Activated T-cell treated with anti-CD3 and anti-CD28 coated beads, Interleukin-2, amount 50 U/mL, for 4 hours (primary cell): ENCODE measurements around the gene PDE6A. TPM values are rescaled to one million over a fixed set of nuclear protein-coding genes. Genes with fewer than 3 reads are reported as not detected.

ENCODE experiments used
- ATAC-seq, 2 donors: fragments of 200-7000 bp; cut with Tn5 transposase; one replicate each; pipeline ENCODE4 v1.10.0; 2021
- DNase-seq: peaks from one replicate; pipeline ENCODE4 v3.0.0-alpha.2; 2020
- H3K27me3 Mint-ChIP-seq: one replicate; pipeline ENCODE4 v1.8.0; 2021; ENCODE audit warnings: low read depth, mixed read lengths
- H3K36me3 Mint-ChIP-seq: one replicate; pipeline ENCODE4 v1.8.0; 2022; ENCODE audit warnings: mixed read lengths; ENCODE audit not compliant: insufficient read depth
- H3K4me1 Mint-ChIP-seq: one replicate; pipeline ENCODE4 v1.8.0; 2021; ENCODE audit warnings: low read depth, mixed read lengths
- H3K4me3 Mint-ChIP-seq: one replicate; pipeline ENCODE4 v1.8.0; 2021; ENCODE audit warnings: mild to moderate bottlenecking, moderate library complexity, mixed read lengths
- H3K9me3 Mint-ChIP-seq: one replicate; pipeline ENCODE4 v1.8.0; 2021; ENCODE audit warnings: mixed read lengths
- total RNA-seq, 3 donors: library from RNA; stranded (reverse); gene quantifications; one replicate each; pipeline ENCODE4 v1.2.1, GENCODE V29; 2021

The PDE6A gene
- total RNA-seq, 3 donors from 2014 or later = not detected

- Mint-ChIP-seq H3K27me3 (peaks cover 12% of the 10 kb centered on the region), H3K36me3 (no peaks in the 10 kb centered on the region), H3K4me3 (no peak overlapping the region), H3K9me3 (no peaks in the 10 kb centered on the region), H3K4me1 (peaks cover 2% of the 10 kb centered on the region)
- no peak for ATAC-seq
- no peak for DNase-seq
Observed at GRCh38 chr5:149902177-149902576, 42.4 kb downstream of the PDE6A start.

GRCh38 chr5:149901511-149901910, 43.1 kb downstream of the PDE6A start:
- H3K36me3 Mint-ChIP-seq = no peaks in the 10 kb centered on the region
- DNase-seq = no peak
- H3K27me3 Mint-ChIP-seq = peaks cover 15% of the 10 kb centered on the region
- H3K4me1 Mint-ChIP-seq = peaks cover 2% of the 10 kb centered on the region
- ATAC-seq = no peak
- H3K4me3 Mint-ChIP-seq = no peak overlapping the region
- no peaks in the 10 kb centered on the region for H3K9me3 Mint-ChIP-seq

GRCh38 chr5:149900390-149900789, 44.2 kb downstream of the PDE6A start:
- DNase-seq = no peak
- peaks cover 14% of the 10 kb centered on the region for H3K27me3 Mint-ChIP-seq
- H3K4me3 Mint-ChIP-seq = no peak overlapping the region
- no peaks in the 10 kb centered on the region for H3K9me3 Mint-ChIP-seq
- peaks cover 2% of the 10 kb centered on the region for H3K4me1 Mint-ChIP-seq
- ATAC-seq = no peak
- no peaks in the 10 kb centered on the region for H3K36me3 Mint-ChIP-seq

DNA sequence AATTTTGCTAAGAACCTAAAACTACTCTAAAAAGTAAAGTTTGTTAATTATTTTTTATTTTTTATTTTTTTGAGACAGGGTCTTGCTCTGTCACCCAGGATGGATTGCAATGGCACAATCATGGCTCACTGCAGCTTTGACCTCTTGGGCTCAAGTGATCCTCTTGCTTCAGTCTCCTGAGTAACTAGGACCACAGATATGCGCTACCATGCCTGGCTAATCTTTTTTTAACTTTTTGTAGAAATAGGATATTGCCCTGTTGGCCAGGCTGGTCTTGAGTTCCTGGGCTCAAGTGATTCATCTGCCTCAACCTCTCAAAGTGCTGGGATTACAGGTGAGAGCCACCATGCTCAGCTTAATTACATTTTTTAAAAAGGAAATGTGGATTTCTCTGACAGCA, 45.8 kb downstream of the PDE6A start:
- no peak overlapping the region for H3K4me3 Mint-ChIP-seq
- ATAC-seq (no peak), DNase-seq (no peak)
- H3K9me3 Mint-ChIP-seq = no peaks in the 10 kb centered on the region
- H3K4me1 Mint-ChIP-seq = peaks cover 2% of the 10 kb centered on the region
- H3K36me3 Mint-ChIP-seq = no peaks in the 10 kb centered on the region
- peaks cover 11% of the 10 kb centered on the region for H3K27me3 Mint-ChIP-seq

GRCh38 chr5:149895416-149896345, 48.9 kb downstream of the PDE6A start:
- Mint-ChIP-seq H3K9me3 (no peaks in the 10 kb centered on the region), H3K27me3 (peaks cover 6% of the 10 kb centered on the region), H3K4me1 (no peaks in the 10 kb centered on the region), H3K36me3 (no peaks in the 10 kb centered on the region), H3K4me3 (no peak overlapping the region)
- ATAC-seq (peak; percentile 30 to 54), DNase-seq (no peak)

DNA sequence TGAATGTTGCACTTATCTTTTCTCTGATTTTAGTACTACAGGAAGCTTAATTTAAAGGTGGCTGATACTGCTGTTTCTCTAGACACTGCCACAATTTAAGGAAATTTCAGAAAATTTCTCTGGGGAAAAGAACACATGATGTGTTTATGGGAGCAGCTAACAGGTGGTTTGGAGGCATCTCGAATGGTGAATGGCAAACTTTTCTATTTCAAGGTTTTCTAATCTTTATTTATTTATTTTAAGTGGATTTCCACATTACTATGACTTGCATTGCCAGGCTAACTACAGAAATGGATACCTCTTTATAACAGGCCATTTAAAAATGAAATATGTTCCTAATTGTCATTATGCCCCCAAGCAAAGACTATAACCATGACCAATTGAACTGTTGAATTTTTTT, 50.4 kb downstream of the PDE6A start:
- Mint-ChIP-seq H3K4me1 (no peaks in the 10 kb centered on the region), H3K4me3 (no peak overlapping the region), H3K36me3 (no peaks in the 10 kb centered on the region), H3K9me3 (no peaks in the 10 kb centered on the region), H3K27me3 (peaks cover 4% of the 10 kb centered on the region)
- no peak for ATAC-seq
- no peak for DNase-seq

- Mint-ChIP-seq H3K36me3 (no peaks in the 10 kb centered on the region), H3K9me3 (no peaks in the 10 kb centered on the region), H3K27me3 (peaks cover 4% of the 10 kb centered on the region), H3K4me1 (no peaks in the 10 kb centered on the region), H3K4me3 (no peak overlapping the region)
- ATAC-seq (no peak), DNase-seq (no peak)
Observed at GRCh38 chr5:149893403-149893931, 51.1 kb downstream of the PDE6A start.

GRCh38 chr5:149892594-149892993, 52.0 kb downstream of the PDE6A start:
- H3K9me3 Mint-ChIP-seq = no peaks in the 10 kb centered on the region
- H3K4me3 Mint-ChIP-seq = no peak overlapping the region
- H3K4me1 Mint-ChIP-seq = no peaks in the 10 kb centered on the region
- ATAC-seq = no peak
- peaks cover 6% of the 10 kb centered on the region for H3K27me3 Mint-ChIP-seq
- no peaks in the 10 kb centered on the region for H3K36me3 Mint-ChIP-seq
- no peak for DNase-seq

DNA sequence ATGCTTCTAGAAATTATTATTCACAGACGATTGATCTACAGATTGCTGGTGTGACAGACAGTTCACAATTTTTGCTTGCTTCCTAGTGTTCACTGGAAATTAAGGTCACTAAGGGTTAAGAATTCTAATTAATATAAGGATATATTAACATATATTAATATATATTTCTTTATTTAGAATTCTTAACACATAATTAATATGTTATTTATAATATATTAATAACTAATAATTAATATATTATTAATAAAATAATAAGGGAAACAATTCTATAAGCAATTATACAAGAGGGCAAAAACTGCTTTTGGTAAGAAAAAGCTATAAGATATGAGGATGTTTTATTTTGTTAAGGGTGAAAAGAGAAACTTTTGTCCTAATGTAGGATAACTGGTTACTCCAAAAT, 56.3 kb downstream of the PDE6A start:
- DNase-seq (no peak), ATAC-seq (no peak)
- H3K4me1 Mint-ChIP-seq = no peaks in the 10 kb centered on the region
- H3K36me3 Mint-ChIP-seq = no peaks in the 10 kb centered on the region
- H3K9me3 Mint-ChIP-seq = no peaks in the 10 kb centered on the region
- H3K27me3 Mint-ChIP-seq = peaks cover 6% of the 10 kb centered on the region
- H3K4me3 Mint-ChIP-seq = no peak overlapping the region

GRCh38 chr5:149887622-149888183, 56.9 kb downstream of the PDE6A start:
- Mint-ChIP-seq H3K4me1 (no peaks in the 10 kb centered on the region), H3K9me3 (no peaks in the 10 kb centered on the region), H3K36me3 (no peaks in the 10 kb centered on the region), H3K4me3 (no peak overlapping the region), H3K27me3 (peaks cover 6% of the 10 kb centered on the region)
- DNase-seq = no peak
- no peak for ATAC-seq

DNA sequence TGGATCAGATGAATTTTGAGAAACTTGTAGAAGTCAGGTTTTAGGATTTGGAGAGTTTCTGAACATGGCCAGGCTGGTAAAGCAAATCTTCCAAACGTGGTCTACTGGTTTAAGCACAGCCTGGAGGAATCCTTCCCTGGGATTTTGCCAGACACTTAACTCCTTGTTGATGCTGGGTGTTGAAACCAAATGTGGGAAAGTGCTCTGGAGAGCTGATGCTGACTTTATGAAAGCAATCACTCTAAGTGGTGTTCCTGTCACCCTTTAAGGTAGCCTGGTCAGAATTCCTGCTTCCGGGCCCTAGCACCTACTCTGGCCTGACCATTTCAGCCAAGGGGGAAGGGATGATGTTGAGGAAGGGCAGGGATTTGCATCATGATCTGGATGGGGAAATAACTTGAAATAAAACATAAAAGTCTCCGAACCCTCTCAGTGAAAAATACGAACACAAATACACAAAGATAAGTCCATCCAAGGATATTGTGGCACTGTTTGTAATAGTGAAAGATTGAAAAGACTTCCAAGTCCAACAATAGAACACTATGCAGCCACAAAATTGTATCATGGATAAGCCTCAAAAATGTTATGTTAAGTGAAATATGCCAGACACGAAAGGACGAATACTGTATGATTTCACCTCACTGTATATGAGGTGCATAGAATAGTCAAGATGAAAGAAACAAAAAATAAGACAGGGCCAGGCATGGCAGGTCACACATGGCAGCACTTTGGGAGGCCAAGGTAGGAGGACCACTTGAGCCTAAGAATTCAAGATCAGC, 57.7 kb downstream of the PDE6A start:
- no peak overlapping the region for H3K4me3 Mint-ChIP-seq
- DNase-seq (no peak), ATAC-seq (no peak)
- no peaks in the 10 kb centered on the region for H3K36me3 Mint-ChIP-seq
- H3K4me1 Mint-ChIP-seq = no peaks in the 10 kb centered on the region
- H3K27me3 Mint-ChIP-seq = peaks cover 6% of the 10 kb centered on the region
- H3K9me3 Mint-ChIP-seq = no peaks in the 10 kb centered on the region

GRCh38 chr5:149886060-149886459, 58.5 kb downstream of the PDE6A start:
- Mint-ChIP-seq H3K4me1 (no peaks in the 10 kb centered on the region), H3K27me3 (peaks cover 8% of the 10 kb centered on the region), H3K36me3 (no peaks in the 10 kb centered on the region), H3K9me3 (no peaks in the 10 kb centered on the region), H3K4me3 (no peak overlapping the region)
- DNase-seq = no peak
- no peak for ATAC-seq

DNA sequence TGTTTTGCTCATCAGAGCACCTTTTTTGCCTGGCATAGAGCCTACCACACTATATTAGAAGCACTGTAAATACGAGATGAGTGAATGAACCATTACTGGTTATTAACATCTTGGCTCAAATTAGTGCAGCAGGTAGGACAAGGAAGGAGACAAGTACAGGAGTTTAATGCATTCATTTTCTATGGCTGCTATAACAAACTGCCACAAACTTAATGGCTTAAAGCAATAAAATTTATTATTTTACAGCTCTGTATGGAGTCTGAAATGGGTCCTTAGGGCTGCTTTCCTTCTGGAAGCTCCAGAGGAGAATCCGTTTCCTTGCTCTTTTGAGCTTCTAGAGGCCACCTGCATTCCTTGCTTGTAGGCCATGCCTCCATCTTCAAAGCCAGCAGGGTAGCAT, 59.1 kb downstream of the PDE6A start:
- Mint-ChIP-seq H3K27me3 (peaks cover 9% of the 10 kb centered on the region), H3K4me1 (no peaks in the 10 kb centered on the region), H3K36me3 (no peaks in the 10 kb centered on the region), H3K4me3 (no peak overlapping the region), H3K9me3 (no peaks in the 10 kb centered on the region)
- no peak for DNase-seq
- no peak for ATAC-seq

DNA sequence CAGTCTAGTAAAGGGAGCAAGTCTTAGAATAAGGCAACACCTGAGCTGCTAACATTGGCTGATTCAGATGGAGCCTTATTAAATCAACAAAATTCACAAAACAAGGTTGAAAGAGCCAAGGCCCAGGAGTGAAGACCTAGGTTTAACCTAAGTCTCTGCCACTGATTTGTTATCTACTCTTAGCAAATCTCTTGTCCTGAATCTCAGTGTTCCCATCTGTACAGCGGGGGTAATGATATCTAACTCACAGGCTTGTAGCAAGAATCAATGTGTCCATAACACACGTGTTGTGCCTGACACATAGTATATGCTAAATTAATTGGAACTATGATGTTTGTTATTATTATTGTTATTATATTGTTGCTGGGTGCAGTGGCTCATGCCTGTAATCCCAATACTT, 61.0 kb downstream of the PDE6A start:
- no peaks in the 10 kb centered on the region for H3K4me1 Mint-ChIP-seq
- no peak overlapping the region for H3K4me3 Mint-ChIP-seq
- no peak for ATAC-seq
- H3K27me3 Mint-ChIP-seq = peaks cover 9% of the 10 kb centered on the region
- no peaks in the 10 kb centered on the region for H3K9me3 Mint-ChIP-seq
- no peaks in the 10 kb centered on the region for H3K36me3 Mint-ChIP-seq
- DNase-seq = no peak
